Adrenal gland (tissue), 5 donors: ENCODE data around the gene UPP1.
"Not testable (repeated sequence)": the region's sequence is repeated elsewhere in the genome, so short reads cannot be mapped to it uniquely, and the experiment has no call there.

Experiments
- POLR2A ChIP-seq, 2 donors: fragments of 450-650 bp; IDR thresholded peaks; one replicate each; pipeline ENCODE4 v1.6.1; 2017; ENCODE audit warnings: antibody characterized with exemption in 2 of 2, mild to moderate bottlenecking in 2 of 2, moderate library complexity in 1 of 2
- TF ChIP-seq, protein P1 (sequence below), 6 experiments: fragments of 450-650 bp in 4 of 6; fragments of 200-600 bp in 2 of 6; sonication (generic) in 1 of 6; IDR thresholded peaks; 1 replicate in 5 of 6; 2 replicates in 1 of 6; pipeline versions ENCODE4 v1.5.1 to v1.8.0; 2016 to 2021; ENCODE audit warnings: antibody characterized with exemption in 6 of 6, mild to moderate bottlenecking in 2 of 6, moderate library complexity in 1 of 6
- donor health status: DM: no; HTN: no; CAD: no.

DNA sequence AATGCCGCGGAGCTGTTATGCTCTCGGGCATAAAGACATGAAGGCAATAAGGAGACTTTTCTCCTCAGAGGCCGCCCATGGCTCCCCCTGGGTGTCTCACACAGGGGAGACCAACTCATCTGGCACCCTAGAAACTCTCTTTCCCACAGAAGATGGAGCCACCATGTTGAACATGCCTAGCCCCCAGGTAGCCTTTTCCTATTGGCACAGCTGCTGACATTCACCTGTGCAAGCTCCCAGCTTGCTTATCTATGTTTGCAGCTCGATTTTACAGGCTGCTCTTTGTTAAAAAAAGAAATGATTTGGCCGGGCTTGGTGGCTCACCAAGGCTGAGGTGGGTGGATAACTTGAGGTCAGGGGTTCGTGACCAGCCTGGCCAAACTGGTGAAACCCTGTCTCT lies 58.6 kb downstream of the UPP1 start:
- TF ChIP-seq, protein P1, sequence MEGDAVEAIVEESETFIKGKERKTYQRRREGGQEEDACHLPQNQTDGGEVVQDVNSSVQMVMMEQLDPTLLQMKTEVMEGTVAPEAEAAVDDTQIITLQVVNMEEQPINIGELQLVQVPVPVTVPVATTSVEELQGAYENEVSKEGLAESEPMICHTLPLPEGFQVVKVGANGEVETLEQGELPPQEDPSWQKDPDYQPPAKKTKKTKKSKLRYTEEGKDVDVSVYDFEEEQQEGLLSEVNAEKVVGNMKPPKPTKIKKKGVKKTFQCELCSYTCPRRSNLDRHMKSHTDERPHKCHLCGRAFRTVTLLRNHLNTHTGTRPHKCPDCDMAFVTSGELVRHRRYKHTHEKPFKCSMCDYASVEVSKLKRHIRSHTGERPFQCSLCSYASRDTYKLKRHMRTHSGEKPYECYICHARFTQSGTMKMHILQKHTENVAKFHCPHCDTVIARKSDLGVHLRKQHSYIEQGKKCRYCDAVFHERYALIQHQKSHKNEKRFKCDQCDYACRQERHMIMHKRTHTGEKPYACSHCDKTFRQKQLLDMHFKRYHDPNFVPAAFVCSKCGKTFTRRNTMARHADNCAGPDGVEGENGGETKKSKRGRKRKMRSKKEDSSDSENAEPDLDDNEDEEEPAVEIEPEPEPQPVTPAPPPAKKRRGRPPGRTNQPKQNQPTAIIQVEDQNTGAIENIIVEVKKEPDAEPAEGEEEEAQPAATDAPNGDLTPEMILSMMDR (IDR thresholded peaks at IDR 0.05), result not testable (repeated sequence)
- TF ChIP-seq POLR2A (IDR thresholded peaks at IDR 0.05), result not testable (repeated sequence)
